ENCODE data around the gene XXYLT1. TPM values are rescaled to one million over a fixed set of nuclear protein-coding genes. Genes with fewer than 3 reads are reported as not detected.

XXYLT1 gene
- total RNA-seq, 1 donor from 2014 or later = 22.3 TPM

DNA sequence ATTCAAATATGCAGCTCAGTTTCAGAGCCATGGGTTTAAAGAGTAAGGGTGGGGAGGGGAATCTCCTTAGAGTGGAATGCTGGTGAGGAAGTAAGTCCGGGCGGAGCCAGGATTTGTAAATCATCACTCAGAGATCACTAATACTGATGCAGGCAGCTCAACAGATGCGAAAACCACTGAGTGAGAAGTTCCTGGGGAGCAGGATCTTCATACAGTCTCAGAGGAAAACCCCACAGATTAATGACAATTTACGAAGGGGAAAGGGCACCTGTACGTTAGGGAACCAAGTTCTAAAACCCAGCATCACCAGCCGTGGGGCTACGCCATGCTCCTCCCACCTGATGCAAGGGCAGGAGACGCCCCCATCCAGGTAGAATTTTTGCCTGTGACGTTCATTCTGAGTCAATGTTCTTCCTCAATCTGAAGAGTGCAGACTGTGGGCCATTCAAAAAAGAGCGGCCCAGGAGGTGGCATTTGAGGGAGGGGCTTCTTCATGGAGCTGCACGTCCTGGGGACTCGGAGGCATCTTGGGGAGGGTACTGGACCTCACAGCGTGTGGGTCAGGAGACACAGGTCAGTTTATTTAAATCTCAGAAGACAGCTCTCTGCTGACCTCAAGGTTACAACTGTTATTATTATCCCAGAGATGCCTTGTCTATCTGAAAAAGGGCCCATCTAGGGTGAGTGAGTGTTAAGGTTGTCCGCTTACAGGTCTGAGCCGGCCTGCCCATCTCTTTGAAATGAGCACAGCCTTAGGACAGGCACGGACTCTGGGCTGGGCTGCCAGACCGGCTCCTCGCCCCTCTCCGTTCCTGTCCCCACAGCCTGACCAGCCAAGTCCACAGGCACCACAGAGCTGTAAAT is 228.0 kb downstream of the XXYLT1 start:
- Mint-ChIP-seq H3K4me3 (ENCODE audit: unreplicated experiment) (no peak overlapping the region), H3K27ac (ENCODE audit: unreplicated experiment) (no peak overlapping the region), H3K9me3 (ENCODE audit: unreplicated experiment) (peaks cover 3% of the 10 kb centered on the region), H3K36me3 (ENCODE audit: unreplicated experiment) (peaks cover 7% of the 10 kb centered on the region), H3K27me3 (ENCODE audit: unreplicated experiment) (peaks cover 3% of the 10 kb centered on the region), H3K4me1 (ENCODE audit: low read depth, unreplicated experiment) (peaks cover 8% of the 10 kb centered on the region)
- DNase-seq = no peak
- TF ChIP-seq, protein P1, sequence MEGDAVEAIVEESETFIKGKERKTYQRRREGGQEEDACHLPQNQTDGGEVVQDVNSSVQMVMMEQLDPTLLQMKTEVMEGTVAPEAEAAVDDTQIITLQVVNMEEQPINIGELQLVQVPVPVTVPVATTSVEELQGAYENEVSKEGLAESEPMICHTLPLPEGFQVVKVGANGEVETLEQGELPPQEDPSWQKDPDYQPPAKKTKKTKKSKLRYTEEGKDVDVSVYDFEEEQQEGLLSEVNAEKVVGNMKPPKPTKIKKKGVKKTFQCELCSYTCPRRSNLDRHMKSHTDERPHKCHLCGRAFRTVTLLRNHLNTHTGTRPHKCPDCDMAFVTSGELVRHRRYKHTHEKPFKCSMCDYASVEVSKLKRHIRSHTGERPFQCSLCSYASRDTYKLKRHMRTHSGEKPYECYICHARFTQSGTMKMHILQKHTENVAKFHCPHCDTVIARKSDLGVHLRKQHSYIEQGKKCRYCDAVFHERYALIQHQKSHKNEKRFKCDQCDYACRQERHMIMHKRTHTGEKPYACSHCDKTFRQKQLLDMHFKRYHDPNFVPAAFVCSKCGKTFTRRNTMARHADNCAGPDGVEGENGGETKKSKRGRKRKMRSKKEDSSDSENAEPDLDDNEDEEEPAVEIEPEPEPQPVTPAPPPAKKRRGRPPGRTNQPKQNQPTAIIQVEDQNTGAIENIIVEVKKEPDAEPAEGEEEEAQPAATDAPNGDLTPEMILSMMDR (IDR thresholded peaks at IDR 0.05; ENCODE audit: partially characterized antibody, unreplicated experiment) = no peak

DNA sequence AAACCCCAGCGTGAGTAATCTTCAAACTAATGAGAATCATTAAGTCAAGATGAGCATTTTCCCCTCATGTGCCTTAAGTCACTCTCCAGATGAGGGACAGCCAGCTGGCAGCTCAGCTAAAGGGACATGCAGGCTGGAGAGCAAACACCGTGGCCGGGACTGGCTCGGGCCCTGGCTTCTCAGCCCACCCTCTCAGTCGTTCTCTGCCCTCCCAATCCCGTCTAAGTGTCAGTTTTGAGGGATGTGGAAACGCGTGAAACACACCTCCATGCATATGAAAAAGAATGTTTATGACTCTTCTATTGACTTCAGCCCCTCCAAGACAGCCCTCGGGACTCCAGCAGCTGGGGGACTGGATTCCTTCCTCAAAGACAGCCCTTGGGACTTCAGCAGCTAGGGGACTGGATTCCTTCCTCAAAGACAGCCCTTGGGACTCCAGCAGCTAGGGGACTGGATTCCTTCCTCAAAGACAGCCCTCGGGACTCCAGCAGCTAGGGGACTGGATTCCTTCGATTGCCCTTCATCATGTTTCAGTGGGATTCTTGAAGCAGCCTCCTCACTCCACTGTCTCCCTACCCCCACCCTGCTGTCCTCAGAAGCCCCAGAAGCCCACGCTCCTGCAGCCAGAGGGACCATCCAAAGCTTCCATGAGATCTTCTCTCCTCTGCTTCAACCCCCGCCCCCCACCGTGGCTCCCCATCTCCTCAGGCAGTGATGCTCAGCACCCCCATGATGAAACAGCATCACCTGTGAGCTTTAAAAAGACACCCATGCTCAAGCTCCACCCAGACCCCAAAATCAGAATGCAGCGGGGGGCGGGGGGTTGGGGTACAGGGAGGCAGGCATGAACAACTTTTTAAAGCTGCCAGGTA is 228.9 kb downstream of the XXYLT1 start:
- Mint-ChIP-seq H3K36me3 (ENCODE audit: unreplicated experiment) (peaks cover 12% of the 10 kb centered on the region), H3K4me1 (ENCODE audit: low read depth, unreplicated experiment) (peaks cover 8% of the 10 kb centered on the region), H3K27me3 (ENCODE audit: unreplicated experiment) (peaks cover 3% of the 10 kb centered on the region), H3K4me3 (ENCODE audit: unreplicated experiment) (no peak overlapping the region), H3K27ac (ENCODE audit: unreplicated experiment) (no peak overlapping the region), H3K9me3 (ENCODE audit: unreplicated experiment) (peaks cover 7% of the 10 kb centered on the region)
- TF ChIP-seq, protein P1 (IDR thresholded peaks at IDR 0.05; ENCODE audit: partially characterized antibody, unreplicated experiment) = no peak
- DNase-seq = no peak

DNA sequence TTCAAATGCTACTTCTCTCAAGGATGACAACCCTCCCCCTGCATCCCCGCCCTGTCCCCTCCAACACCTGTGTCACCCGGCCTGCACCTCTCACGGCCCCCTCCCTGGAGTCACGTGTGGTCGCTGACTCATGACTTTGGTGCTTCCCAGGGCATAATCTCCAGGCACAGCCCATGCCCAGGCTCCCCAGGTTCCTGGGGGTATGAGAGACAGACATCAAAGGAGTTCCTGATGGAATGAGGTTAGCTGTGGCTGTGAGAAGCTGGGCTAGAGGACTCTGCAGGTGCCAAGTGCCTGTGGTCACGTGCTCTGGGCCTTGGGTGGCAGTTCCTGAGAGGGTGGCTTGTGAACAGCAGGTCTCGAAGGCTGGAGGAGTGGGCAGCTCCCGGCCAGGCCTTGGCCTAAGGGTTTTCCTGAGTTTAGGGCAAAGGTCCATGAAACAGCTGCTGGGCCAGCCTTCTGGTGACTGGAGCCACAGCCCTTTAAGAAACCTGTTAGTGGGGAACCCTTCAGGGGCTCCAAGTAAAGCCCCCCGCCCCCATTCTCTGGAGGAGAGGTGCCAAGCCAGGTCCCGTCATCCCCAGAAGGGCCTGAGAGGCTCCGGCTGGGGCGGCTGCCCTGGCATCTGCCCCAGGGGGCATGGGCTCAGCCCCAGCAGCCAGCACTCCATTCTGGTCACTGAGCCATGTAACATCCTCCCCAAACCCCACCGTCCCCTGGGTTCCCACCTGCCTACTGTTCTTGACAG is 230.0 kb downstream of the XXYLT1 start:
- Mint-ChIP-seq H3K27ac (ENCODE audit: unreplicated experiment) (no peak overlapping the region), H3K27me3 (ENCODE audit: unreplicated experiment) (peaks cover 3% of the 10 kb centered on the region), H3K36me3 (ENCODE audit: unreplicated experiment) (peaks cover 12% of the 10 kb centered on the region), H3K9me3 (ENCODE audit: unreplicated experiment) (peaks cover 7% of the 10 kb centered on the region), H3K4me3 (ENCODE audit: unreplicated experiment) (no peak overlapping the region), H3K4me1 (ENCODE audit: low read depth, unreplicated experiment) (peaks cover 10% of the 10 kb centered on the region)
- TF ChIP-seq, protein P1 (IDR thresholded peaks at IDR 0.05; ENCODE audit: partially characterized antibody, unreplicated experiment) = no peak
- no peak for DNase-seq

DNA sequence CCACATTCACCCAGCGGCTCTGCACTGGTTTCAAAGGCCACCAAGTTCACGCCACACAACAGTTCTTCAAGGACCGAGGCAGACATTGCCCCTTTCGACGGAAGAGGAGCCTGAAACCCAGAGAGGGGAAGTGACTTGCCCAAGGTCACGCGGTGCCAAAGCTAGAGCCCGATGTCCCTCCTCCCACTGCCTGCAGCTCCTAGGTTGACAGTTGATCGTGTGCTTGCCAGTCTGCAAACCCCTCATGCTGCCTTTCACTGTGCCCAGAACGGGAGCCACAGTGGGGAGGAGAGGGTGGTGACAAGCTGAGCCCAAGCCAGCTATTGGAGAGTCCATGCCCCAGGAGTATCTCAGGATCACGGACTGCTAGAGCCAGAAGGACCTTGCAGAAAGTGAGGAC is 230.9 kb downstream of the XXYLT1 start:
- Mint-ChIP-seq H3K4me3 (ENCODE audit: unreplicated experiment) (no peak overlapping the region), H3K4me1 (ENCODE audit: low read depth, unreplicated experiment) (peaks cover 10% of the 10 kb centered on the region), H3K9me3 (ENCODE audit: unreplicated experiment) (peaks cover 7% of the 10 kb centered on the region), H3K27ac (ENCODE audit: unreplicated experiment) (no peak overlapping the region), H3K36me3 (ENCODE audit: unreplicated experiment) (peaks cover 12% of the 10 kb centered on the region), H3K27me3 (ENCODE audit: unreplicated experiment) (peaks cover 3% of the 10 kb centered on the region)
- TF ChIP-seq, protein P1 (IDR thresholded peaks at IDR 0.05; ENCODE audit: partially characterized antibody, unreplicated experiment) = no peak
- DNase-seq = no peak

Measured in glutamatergic neuron (in vitro differentiated cells).